NCI-H2196 treated with DMSO at 0.1 percent for 48 hours (cell line): ENCODE results near the gene TLE5.
"Not testable (repeated sequence)": the region's sequence is repeated elsewhere in the genome, so short reads cannot be mapped to it uniquely, and the experiment has no call there.

Source experiments
- DNase-seq: peaks from one replicate; lab custom pipeline; 2025; ENCODE audit not compliant: unreplicated experiment; lab: John Stamatoyannopoulos, UW

TLE5 gene

GRCh38 chr19:3027981-3028304 lies 34.4 kb downstream of the TLE5 start:
- DNase-seq, result no peak

GRCh38 chr19:3027292-3027691 lies 35.0 kb downstream of the TLE5 start:
- no peak for DNase-seq

- no peak for DNase-seq
These were observed 35.5 kb downstream of the TLE5 start for GRCh38 chr19:3026768-3027167.

- DNase-seq, result no peak
These were observed 36.8 kb downstream of the TLE5 start for GRCh38 chr19:3025549-3025886.

GRCh38 chr19:3024870-3025548 lies 37.3 kb downstream of the TLE5 start:
- no peak for DNase-seq

- no peak for DNase-seq
These were observed 37.8 kb downstream of the TLE5 start for GRCh38 chr19:3024509-3024869.

GRCh38 chr19:3020321-3020960 lies 41.9 kb downstream of the TLE5 start:
- no peak for DNase-seq

GRCh38 chr19:3019211-3019854 lies 43.0 kb downstream of the TLE5 start:
- DNase-seq, result no peak

- no peak for DNase-seq
These were observed 44.4 kb downstream of the TLE5 start for GRCh38 chr19:3017923-3018322.

GRCh38 chr19:3015126-3016057 lies 46.9 kb downstream of the TLE5 start:
- no peak for DNase-seq

GRCh38 chr19:3014135-3014534 lies 48.2 kb downstream of the TLE5 start:
- DNase-seq, result no peak

- no peak for DNase-seq
These were observed 49.0 kb downstream of the TLE5 start for GRCh38 chr19:3013263-3013725.

GRCh38 chr19:3012621-3013262 lies 49.6 kb downstream of the TLE5 start:
- no peak for DNase-seq

- DNase-seq, result not testable (repeated sequence)
These were observed 50.2 kb downstream of the TLE5 start for GRCh38 chr19:3012059-3012458.

GRCh38 chr19:3010871-3011270 lies 51.4 kb downstream of the TLE5 start:
- no peak for DNase-seq

- DNase-seq, result no peak
These were observed 53.3 kb downstream of the TLE5 start for GRCh38 chr19:3008994-3009393.

- no peak for DNase-seq
These were observed 54.3 kb downstream of the TLE5 start for GRCh38 chr19:3007975-3008374.

GRCh38 chr19:3006075-3006767 lies 56.1 kb downstream of the TLE5 start:
- no peak for DNase-seq

- no peak for DNase-seq
These were observed 57.0 kb downstream of the TLE5 start for GRCh38 chr19:3005345-3005744.

GRCh38 chr19:3004522-3004921 lies 57.8 kb downstream of the TLE5 start:
- DNase-seq, result no peak
